Muscle layer of colon (tissue), 2 donors: ENCODE results near the gene STK11IP.
"Not testable (repeated sequence)": the region's sequence is repeated elsewhere in the genome, so short reads cannot be mapped to it uniquely, and the experiment has no call there.

Experiments
- H3K27ac ChIP-seq: one replicate; pipeline ENCODE4 v1.7.0; 2013; ENCODE audit warnings: low read depth, mild to moderate bottlenecking, low read length, moderate library complexity
- H3K27me3 ChIP-seq, 2 donors: one replicate each; pipeline ENCODE4 v1.7.0; 2013; ENCODE audit warnings: low read length in 2 of 2, mild to moderate bottlenecking in 2 of 2; ENCODE audit not compliant: insufficient read depth in 2 of 2, control insufficient read depth in 1 of 2
- H3K36me3 ChIP-seq: one replicate; pipeline ENCODE4 v1.7.0; 2013; ENCODE audit warnings: mild to moderate bottlenecking, low read length; ENCODE audit not compliant: insufficient read depth
- H3K4me1 ChIP-seq: one replicate; pipeline ENCODE4 v1.7.0; 2013; ENCODE audit warnings: mild to moderate bottlenecking, low read length; ENCODE audit not compliant: insufficient read depth
- H3K4me3 ChIP-seq, 2 donors: one replicate each; pipeline ENCODE4 v1.7.0; 2013; ENCODE audit warnings: low read length in 2 of 2, low read depth in 1 of 2, mild to moderate bottlenecking in 1 of 2, moderate library complexity in 1 of 2
- H3K9ac ChIP-seq: one replicate; pipeline ENCODE4 v1.7.0; 2013; ENCODE audit warnings: low read length
- H3K9me3 ChIP-seq: one replicate; pipeline ENCODE4 v1.7.0; 2013; ENCODE audit warnings: mild to moderate bottlenecking, low read length
- donor health status: abdominal sarcoma.
- donor health status: Adenocarcinoma of cecum.

Gene STK11IP

DNA sequence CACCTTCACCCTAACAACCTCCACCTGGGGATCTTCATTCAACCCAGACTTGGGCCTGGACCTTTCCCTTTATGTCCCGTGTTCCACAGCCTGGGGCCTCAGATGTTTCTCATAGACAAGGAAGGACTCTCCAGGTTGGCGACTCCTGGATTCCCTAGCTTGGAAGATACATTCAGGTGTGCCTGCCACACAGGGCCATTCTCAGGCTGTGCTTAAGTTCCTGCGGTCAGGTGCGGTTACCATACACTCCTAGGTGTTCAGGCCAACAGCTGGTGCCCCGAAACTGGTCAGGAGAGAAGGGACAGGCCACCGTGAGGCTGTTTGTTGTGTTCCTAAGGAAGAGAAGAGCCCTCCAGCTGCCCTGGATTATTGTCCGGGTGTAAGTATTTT, 45.4 kb downstream of the STK11IP start:
- H3K9ac ChIP-seq: no peak overlapping the region
- H3K9me3 ChIP-seq: no peaks in the 10 kb centered on the region
- no peaks in the 10 kb centered on the region for H3K36me3 ChIP-seq
- H3K4me3 ChIP-seq: no peak overlapping the region
- peaks cover 8% of the 10 kb centered on the region for H3K4me1 ChIP-seq
- no peaks in the 10 kb centered on the region for H3K27me3 ChIP-seq
- H3K27ac ChIP-seq: no peak overlapping the region

- Histone ChIP-seq H3K9me3 (no peaks in the 10 kb centered on the region), H3K36me3 (no peaks in the 10 kb centered on the region), H3K9ac (no peak overlapping the region), H3K4me3 (no peak overlapping the region), H3K27me3 (no peaks in the 10 kb centered on the region), H3K4me1 (peaks cover 8% of the 10 kb centered on the region), H3K27ac (no peak overlapping the region)
These were observed 46.2 kb downstream of the STK11IP start for GRCh38 chr2:219643788-219644398.

- H3K9ac ChIP-seq: no peak overlapping the region
- H3K36me3 ChIP-seq: no peaks in the 10 kb centered on the region
- no peak overlapping the region for H3K4me3 ChIP-seq
- peaks cover 8% of the 10 kb centered on the region for H3K4me1 ChIP-seq
- no peaks in the 10 kb centered on the region for H3K9me3 ChIP-seq
- no peak overlapping the region for H3K27ac ChIP-seq
- H3K27me3 ChIP-seq: no peaks in the 10 kb centered on the region
These were observed 47.3 kb downstream of the STK11IP start for GRCh38 chr2:219644801-219645480.

- peaks cover 8% of the 10 kb centered on the region for H3K4me1 ChIP-seq
- H3K27me3 ChIP-seq: no peaks in the 10 kb centered on the region
- no peak overlapping the region for H3K4me3 ChIP-seq
- H3K9me3 ChIP-seq: no peaks in the 10 kb centered on the region
- H3K27ac ChIP-seq: no peak overlapping the region
- no peak overlapping the region for H3K9ac ChIP-seq
- no peaks in the 10 kb centered on the region for H3K36me3 ChIP-seq
These were observed 48.2 kb downstream of the STK11IP start for GRCh38 chr2:219645631-219646527.

DNA sequence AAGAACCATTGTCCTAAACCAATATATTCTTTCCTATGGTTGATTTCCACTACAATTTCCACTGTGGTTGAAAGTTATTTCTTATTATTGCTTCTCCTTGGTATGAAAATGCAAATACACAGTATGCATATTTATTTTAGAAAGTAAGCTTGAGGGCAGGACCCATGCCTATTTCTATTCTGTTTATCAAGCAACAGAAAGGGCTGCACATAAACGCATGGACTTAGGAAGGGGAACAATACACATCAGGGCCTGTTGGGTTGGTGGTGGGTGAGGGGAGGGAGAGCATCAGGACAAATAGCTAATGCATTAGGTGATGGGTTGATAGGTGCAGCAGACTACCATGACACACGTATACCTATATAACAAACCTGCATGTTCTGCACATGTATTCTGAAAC, 50.5 kb downstream of the STK11IP start:
- Histone ChIP-seq H3K27me3 (no peaks in the 10 kb centered on the region), H3K9me3 (no peaks in the 10 kb centered on the region), H3K9ac (no peak overlapping the region), H3K4me1 (no peaks in the 10 kb centered on the region), H3K36me3 (no peaks in the 10 kb centered on the region), H3K27ac (no peak overlapping the region), H3K4me3 (no peak overlapping the region)

DNA sequence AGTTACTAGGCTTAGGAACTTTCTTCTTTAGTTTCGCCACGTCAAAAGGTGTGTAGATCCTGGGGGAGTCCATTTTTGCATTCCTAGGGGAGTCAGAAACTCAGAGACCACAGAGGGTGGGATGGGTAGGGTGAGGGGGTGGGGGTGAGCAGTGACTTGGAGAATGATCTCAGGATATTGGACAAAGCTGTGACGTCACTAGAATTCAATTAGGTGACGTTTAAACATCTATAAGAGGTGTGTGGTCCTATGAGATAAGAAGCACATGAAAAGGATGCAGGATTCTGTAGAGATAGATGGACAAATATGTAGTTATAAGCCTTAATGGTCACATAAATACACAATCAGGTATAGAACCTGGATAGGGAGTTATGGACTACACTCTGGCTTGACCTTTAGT, 51.3 kb downstream of the STK11IP start:
- no peak overlapping the region for H3K4me3 ChIP-seq
- no peak overlapping the region for H3K27ac ChIP-seq
- no peaks in the 10 kb centered on the region for H3K4me1 ChIP-seq
- H3K27me3 ChIP-seq: no peaks in the 10 kb centered on the region
- H3K9me3 ChIP-seq: no peaks in the 10 kb centered on the region
- no peaks in the 10 kb centered on the region for H3K36me3 ChIP-seq
- H3K9ac ChIP-seq: no peak overlapping the region

GRCh38 chr2:219650426-219651248, 53.0 kb downstream of the STK11IP start:
- Histone ChIP-seq H3K27me3 (no peaks in the 10 kb centered on the region), H3K9me3 (no peaks in the 10 kb centered on the region), H3K9ac (no peak overlapping the region), H3K27ac (no peak overlapping the region), H3K4me1 (no peaks in the 10 kb centered on the region), H3K36me3 (no peaks in the 10 kb centered on the region), H3K4me3 (no peak overlapping the region)

DNA sequence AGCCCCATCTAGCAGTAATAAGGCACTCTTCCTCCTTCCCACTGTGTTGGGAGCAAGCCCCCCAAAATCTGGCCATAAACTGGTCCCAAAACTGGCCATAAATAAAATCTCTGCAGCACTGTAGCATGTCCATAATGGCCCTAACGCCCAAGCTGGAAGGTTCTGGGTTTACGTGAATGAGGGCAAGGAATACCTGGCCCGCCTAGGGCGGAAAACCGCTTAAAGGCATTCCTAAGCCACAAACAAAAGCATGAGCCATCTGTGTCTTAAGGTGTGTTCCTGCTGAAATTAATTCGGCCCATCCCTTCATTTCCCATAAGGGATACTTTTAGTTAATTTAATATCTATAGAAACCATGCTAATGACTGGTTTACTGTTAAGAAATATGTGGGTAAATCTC, 54.0 kb downstream of the STK11IP start:
- H3K9me3 ChIP-seq, H3K36me3 ChIP-seq, H3K9ac ChIP-seq, H3K4me1 ChIP-seq, H3K27ac ChIP-seq, H3K27me3 ChIP-seq, H3K4me3 ChIP-seq: not testable (repeated sequence)

DNA sequence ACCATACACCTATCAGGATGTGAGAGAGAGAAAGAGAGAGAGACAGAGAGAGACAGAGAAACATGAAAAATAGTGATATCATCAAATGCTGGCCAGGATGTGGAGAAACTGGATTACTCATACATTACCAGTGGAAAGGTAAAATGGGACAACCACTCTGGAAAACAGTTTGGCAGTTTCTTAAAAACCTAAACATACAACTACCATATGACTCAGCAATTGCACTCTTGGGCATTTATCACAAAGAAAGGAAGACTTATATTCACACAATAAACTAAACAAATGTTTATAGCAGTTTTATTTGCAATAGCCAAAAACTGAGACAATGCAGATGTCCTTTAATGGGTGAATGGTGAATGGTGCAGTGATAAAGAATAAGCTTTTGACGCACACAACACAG, 58.9 kb downstream of the STK11IP start:
- H3K36me3 ChIP-seq: no peaks in the 10 kb centered on the region
- H3K9ac ChIP-seq: no peak overlapping the region
- no peaks in the 10 kb centered on the region for H3K9me3 ChIP-seq
- no peak overlapping the region for H3K27ac ChIP-seq
- no peaks in the 10 kb centered on the region for H3K4me1 ChIP-seq
- no peak overlapping the region for H3K4me3 ChIP-seq
- H3K27me3 ChIP-seq: no peaks in the 10 kb centered on the region

DNA sequence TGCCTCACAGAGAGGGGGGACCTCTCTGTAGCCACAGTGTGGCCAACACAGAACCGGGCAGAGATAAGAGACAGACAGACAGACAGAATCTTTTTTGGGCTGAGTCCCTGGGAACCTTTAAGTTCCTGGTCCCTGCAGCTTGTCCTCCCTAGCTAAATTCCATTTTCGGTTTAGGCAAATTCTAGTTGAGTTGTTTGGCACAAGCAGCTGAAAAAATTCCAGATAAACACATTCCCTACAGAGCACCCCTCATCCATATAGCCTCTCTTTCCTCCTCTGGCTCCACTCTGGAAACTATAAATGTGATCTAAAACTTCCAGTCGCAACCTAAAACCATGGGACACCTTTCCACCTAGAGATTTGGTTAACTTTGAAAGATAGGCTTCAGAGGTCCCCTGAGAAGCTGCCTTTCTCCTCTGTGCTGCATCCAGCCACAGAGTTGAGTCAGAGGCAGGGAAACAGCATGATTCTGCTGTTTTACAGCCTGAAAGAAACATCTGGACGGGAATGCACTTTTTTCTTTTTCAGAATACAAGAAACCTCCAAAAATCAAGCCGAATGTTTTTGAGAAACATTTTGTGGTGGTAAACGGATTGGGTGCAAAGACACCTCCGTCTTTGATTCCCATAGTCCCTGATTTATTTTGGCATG, 60.7 kb downstream of the STK11IP start:
- Histone ChIP-seq H3K9me3 (no peaks in the 10 kb centered on the region), H3K27me3 (no peaks in the 10 kb centered on the region), H3K36me3 (no peaks in the 10 kb centered on the region), H3K9ac (no peak overlapping the region), H3K4me3 (no peak overlapping the region), H3K27ac (no peak overlapping the region), H3K4me1 (no peaks in the 10 kb centered on the region)

GRCh38 chr2:219658874-219659273, 61.2 kb downstream of the STK11IP start:
- no peaks in the 10 kb centered on the region for H3K27me3 ChIP-seq
- H3K9me3 ChIP-seq: no peaks in the 10 kb centered on the region
- H3K27ac ChIP-seq: no peak overlapping the region
- H3K4me1 ChIP-seq: no peaks in the 10 kb centered on the region
- H3K4me3 ChIP-seq: no peak overlapping the region
- no peak overlapping the region for H3K9ac ChIP-seq
- H3K36me3 ChIP-seq: no peaks in the 10 kb centered on the region
